PFSK-1 (cell line): Measurements from ENCODE around the gene DNAJA2.

Experiments used
- POLR2AphosphoS5 ChIP-seq: IDR thresholded peaks from 2 replicates; pipeline ENCODE4 v1.6.1; 2012; ENCODE audit warnings: low read depth, mild to moderate bottlenecking, control low read depth, low read length, moderate library complexity
- SIN3A ChIP-seq: IDR thresholded peaks from 2 replicates; pipeline ENCODE4 v1.6.1; 2012; ENCODE audit warnings: mild to moderate bottlenecking, low read length, moderate library complexity, borderline replicate concordance; ENCODE audit not compliant: insufficient read depth
- TAF1 ChIP-seq: IDR thresholded peaks from 2 replicates; pipeline ENCODE4 v1.6.1; 2012; ENCODE audit warnings: low read length, control low read depth, borderline replicate concordance; ENCODE audit not compliant: insufficient read depth

GRCh38 chr16:46927273-46927672, 46.2 kb downstream of the DNAJA2 start:
- TF ChIP-seq SIN3A (no peak), TAF1 (no peak), POLR2AphosphoS5 (no peak)
